ENCODE measurements around the gene DTD1. TPM values are rescaled to one million over a fixed set of nuclear protein-coding genes. Genes with fewer than 3 reads are reported as not detected.

The DTD1 gene
- total RNA-seq, 2 donors from 2014 or later = 8.9 to 16.1 TPM

GRCh38 chr20:18793625-18794427, 206.0 kb downstream of the DTD1 start:
- WGBS, 2 donors = 5 to 7% methylated on average over 15 to 29 of the region's 29 CpGs
- H3K9me3 ChIP-seq = no peaks in the 10 kb centered on the region
- H3K4me3 ChIP-seq = peak overlapping the region; percentile 47 to 50
- H3K36me3 ChIP-seq (replicated peaks in 1 of 2; ENCODE audit: insufficient read depth in 1 of 2, low read depth in 2 of 2) = no peaks in the 10 kb centered on the region
- H3K27ac ChIP-seq = peak overlapping the region; percentile 82 to 87 (median 86)
- DNase-seq (peak; percentile 90 to 94 (median 91)), ATAC-seq (peak; percentile 99)
- TF ChIP-seq CTCF (IDR thresholded peaks at IDR 0.05) = peak in 2 of 7 experiments; percentile 9 to 15
- peak; percentile 63 to 87 (median 85) for TF ChIP-seq POLR2A (IDR thresholded peaks at IDR 0.05)
- intact Hi-C loops (cut with DNase I) = no loop called here
- H3K27me3 ChIP-seq = no peaks in the 10 kb centered on the region
- peaks cover 12% of the 10 kb centered on the region for H3K4me1 ChIP-seq

- H3K27me3 ChIP-seq = no peaks in the 10 kb centered on the region
- no peaks in the 10 kb centered on the region for H3K9me3 ChIP-seq
- intact Hi-C loops (cut with DNase I) = no loop called here
- peak overlapping the region; percentile 82 to 87 (median 86) for H3K27ac ChIP-seq
- ATAC-seq (peak; percentile 4), DNase-seq (no peak)
- peaks cover 12% of the 10 kb centered on the region for H3K4me1 ChIP-seq
- no peaks in the 10 kb centered on the region for H3K36me3 ChIP-seq (replicated peaks in 1 of 2; ENCODE audit: insufficient read depth in 1 of 2, low read depth in 2 of 2)
- 42 to 49% methylated on average over 3 of the region's 3 CpGs for WGBS, 2 donors
- no peak for TF ChIP-seq CTCF (IDR thresholded peaks at IDR 0.05)
- no peak for TF ChIP-seq POLR2A (IDR thresholded peaks at IDR 0.05)
- peak overlapping the region; percentile 47 to 50 for H3K4me3 ChIP-seq
These were observed 206.6 kb downstream of the DTD1 start for GRCh38 chr20:18794428-18794787.

GRCh38 chr20:18795366-18795765, 207.5 kb downstream of the DTD1 start:
- no peak for TF ChIP-seq POLR2A (IDR thresholded peaks at IDR 0.05)
- TF ChIP-seq CTCF (IDR thresholded peaks at IDR 0.05) = no peak
- ATAC-seq = no peak
- H3K4me3 ChIP-seq = no peak overlapping the region
- no peaks in the 10 kb centered on the region for H3K9me3 ChIP-seq
- WGBS, 2 donors = 96% methylated on average over 4 of the region's 4 CpGs
- peaks cover 12% of the 10 kb centered on the region for H3K4me1 ChIP-seq
- no peak for DNase-seq
- intact Hi-C loops (cut with DNase I) = no loop called here
- H3K36me3 ChIP-seq (replicated peaks in 1 of 2; ENCODE audit: insufficient read depth in 1 of 2, low read depth in 2 of 2) = no peaks in the 10 kb centered on the region
- no peaks in the 10 kb centered on the region for H3K27me3 ChIP-seq
- no peak overlapping the region for H3K27ac ChIP-seq

GRCh38 chr20:18796282-18796833, 208.5 kb downstream of the DTD1 start:
- TF ChIP-seq CTCF (IDR thresholded peaks at IDR 0.05) (no peak), POLR2A (IDR thresholded peaks at IDR 0.05) (no peak)
- H3K9me3 ChIP-seq = no peaks in the 10 kb centered on the region
- H3K27me3 ChIP-seq = no peaks in the 10 kb centered on the region
- WGBS, 2 donors = 92 to 97% methylated on average over 2 of the region's 2 CpGs
- no peak overlapping the region for H3K4me3 ChIP-seq
- peaks cover 12% of the 10 kb centered on the region for H3K4me1 ChIP-seq
- no peaks in the 10 kb centered on the region for H3K36me3 ChIP-seq (replicated peaks in 1 of 2; ENCODE audit: insufficient read depth in 1 of 2, low read depth in 2 of 2)
- intact Hi-C loops (cut with DNase I) = no loop called here
- no peak for DNase-seq
- no peak overlapping the region for H3K27ac ChIP-seq
- ATAC-seq = no peak
